GM21717 (cell line): ENCODE data around the gene ZCCHC3.
A peak's percentile ranks its signal among the peaks of the same experiment; 100 is the strongest.

Experiments
- ATAC-seq: cut with Tn5 transposase; IDR thresholded peaks from one replicate; pipeline ENCODE4 v1.9.1; 2021; ENCODE audit warnings: mild to moderate bottlenecking, moderate library complexity; ENCODE audit not compliant: unreplicated experiment

Gene ZCCHC3

DNA sequence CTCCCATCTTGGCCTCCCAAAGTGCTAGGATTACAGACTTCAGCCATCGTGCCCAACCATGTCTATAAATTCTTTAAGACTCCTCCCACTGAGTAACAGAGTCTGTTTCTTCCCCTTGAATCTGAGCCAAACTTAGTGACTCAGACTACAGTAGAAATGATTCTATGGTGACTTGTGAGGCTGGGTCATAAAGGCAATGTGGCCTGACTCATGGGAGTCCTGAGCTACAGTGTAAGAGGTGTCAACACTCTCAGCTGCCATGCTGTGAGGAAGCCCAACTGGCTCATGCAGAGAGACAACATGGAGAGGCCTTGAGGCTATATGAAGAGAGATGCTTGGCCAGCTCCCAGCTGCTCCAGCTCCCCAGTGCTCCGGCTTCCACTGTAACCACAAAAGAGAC, 44.3 kb downstream of the ZCCHC3 start:
- ATAC-seq, result no peak

- no peak for ATAC-seq
Measured at GRCh38 chr20:343107-343506, 45.7 kb downstream of the ZCCHC3 start.

DNA sequence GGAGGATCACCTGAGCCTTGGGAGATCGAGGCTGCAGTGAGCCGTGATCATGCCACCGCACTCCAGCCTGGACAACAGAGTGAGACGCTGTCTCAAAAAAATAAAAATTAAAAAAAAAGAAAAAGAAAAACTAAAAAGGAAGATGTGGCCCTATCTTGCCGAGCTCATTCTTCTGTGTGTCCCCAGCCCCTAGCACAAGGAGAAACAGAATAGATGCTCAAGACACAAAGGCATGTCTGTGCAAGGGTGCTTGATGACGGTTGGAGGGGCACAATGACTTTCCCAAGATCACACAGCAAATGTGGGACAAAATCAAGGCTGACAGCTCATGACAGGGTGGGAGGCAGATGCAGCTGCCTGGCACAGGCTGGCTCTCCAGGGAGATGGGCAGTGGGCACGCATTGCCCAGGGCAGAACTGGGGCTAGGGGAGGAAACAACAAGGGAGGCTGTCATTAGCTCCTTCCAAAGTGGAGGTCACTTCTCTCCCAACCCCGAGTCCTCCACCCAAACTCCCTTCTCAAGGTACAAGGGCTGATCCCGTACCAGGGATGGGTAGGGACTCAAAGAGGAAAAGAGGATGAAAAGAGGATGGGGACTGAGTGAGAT, 48.8 kb downstream of the ZCCHC3 start:
- ATAC-seq, result no peak

DNA sequence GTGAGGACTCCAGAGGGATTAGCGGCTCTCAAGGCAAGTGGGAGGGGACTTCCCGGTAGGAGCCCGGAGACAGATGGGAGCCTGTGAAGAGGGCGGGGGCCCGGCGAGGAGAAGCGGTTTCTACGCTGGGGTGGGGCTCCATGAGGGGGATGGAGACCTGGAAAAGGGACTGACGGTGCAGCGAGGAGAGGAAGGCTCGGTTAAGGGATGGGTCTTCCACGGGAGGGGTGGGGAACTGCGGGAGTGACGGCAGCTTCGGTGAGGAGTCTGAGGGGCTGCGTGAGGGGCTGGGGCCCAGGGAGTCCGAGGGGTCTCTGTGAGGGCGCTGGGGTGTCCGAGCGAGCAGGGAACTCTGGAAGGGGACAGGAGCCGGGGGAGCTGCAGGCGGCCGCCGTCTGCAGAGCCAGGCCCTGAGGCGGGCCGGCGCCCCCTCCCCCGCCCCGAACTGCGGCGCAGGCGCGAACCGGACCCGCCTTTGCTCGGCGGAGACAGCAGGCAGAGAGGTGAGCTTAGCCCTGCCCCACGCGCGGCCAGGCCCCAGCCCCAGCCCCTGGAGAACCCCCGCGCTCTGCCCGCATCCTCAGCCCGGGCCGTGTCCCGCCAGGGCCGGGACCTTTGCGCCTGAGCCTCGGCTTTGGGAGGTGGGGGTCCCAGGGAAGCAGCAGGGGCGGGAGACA, 49.4 kb downstream of the ZCCHC3 start, which contains the start of gene NRSN2:
NRSN2 (plus strand) TSS at position 472 of the 677 bp plus-strand sequence. CDS start 2,533 bp downstream, outside the sequence.
- ATAC-seq, result no peak

GRCh38 chr20:347317-347639, 49.9 kb downstream of the ZCCHC3 start:
- ATAC-seq, result peak; percentile 3

DNA sequence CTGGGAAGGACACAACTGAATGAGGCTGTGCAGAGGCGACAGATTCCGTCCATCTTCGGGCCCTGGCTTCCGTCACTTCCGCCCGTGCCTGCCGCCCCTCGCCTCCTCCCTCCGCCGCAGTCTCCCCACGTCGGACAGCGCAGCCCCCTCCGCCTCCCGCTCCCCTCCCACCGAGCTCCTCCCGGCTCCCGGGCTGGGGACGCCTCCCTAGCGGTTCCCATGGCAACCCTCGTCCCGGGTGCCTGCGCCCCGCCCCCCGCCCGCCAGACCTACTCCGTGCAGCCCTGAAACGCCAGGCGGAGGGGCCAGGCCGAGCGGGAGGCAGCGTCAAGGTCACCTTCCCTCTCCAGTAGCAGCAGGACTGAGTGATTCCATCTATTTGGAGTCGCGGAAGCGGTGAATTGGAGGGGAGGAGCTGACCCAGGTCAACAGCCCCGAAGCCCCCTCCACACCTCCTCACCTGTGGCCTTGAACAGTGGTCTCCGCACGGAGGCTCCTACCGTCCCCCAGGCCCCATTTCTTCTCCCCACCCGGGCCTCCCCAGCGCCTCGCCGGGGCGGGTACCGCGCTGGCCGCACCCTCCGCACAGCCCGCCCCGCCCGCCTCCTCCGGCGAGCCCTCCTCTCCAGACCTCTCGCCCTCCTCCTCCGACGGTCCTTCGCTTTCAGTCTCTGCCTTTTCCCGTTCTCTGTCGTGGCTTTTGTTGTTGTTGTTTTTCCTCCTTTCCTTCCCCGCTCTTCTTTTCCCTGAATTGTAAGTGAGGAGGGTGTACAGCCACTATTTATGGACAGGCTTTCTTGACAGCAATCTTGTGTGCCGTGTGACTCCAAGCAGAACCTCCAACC, 50.5 kb downstream of the ZCCHC3 start:
- ATAC-seq, result peak; percentile 76

DNA sequence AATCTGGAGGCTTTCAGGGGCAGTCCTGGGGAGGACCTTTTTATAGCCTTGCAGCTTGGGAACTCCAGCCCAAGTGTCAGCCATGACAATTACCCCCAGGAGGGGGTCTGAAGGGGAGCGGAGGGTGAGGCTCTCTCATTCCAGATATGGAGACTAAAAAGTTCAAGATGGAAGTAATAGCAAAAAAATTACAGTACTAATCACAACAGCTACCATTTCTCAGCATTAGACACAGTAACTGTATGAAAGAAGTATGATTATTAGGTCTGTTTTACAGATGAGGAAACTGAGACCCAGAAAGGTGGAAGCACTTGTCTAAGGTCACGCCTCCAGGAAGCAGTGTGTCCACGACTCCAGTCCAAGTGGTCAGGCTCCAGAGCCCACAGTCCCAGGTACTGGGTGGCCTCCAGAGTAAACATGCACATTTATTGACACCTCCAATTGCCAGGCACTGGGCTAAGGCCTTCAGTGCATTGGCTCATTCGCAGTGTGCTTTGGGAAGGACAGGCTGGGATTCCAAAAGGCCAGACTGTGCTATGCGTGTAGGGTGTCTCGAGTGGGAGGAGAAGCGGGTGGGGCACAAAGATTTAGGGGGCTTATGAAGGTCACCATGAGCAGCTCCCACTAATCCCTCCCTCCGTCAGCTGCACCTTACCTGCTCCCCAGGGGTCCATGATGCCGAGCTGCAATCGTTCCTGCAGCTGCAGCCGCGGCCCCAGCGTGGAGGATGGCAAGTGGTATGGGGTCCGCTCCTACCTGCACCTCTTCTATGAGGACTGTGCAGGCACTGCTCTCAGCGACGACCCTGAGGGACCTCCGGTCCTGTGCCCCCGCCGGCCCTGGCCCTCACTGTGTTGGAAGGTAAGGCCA, 51.8 kb downstream of the ZCCHC3 start:
- no peak for ATAC-seq
